Liver (tissue), 9 donors: Measurements from ENCODE around the gene ACTR2. TPM values are rescaled to one million over a fixed set of nuclear protein-coding genes. Genes with fewer than 3 reads are reported as not detected.
"Not testable (repeated sequence)": the region's sequence is repeated elsewhere in the genome, so short reads cannot be mapped to it uniquely, and the experiment has no call there.

Source experiments
- DNase-seq: peaks from one replicate; pipeline ENCODE4 v3.0.0-alpha.2; 2017; ENCODE audit warnings: low spot score
- H3K27ac ChIP-seq, 2 donors: one replicate each; pipeline ENCODE4 v1.7.0; 2013; ENCODE audit warnings: inconsistent platforms in 2 of 2, low read length in 2 of 2, control low read depth in 1 of 2, low read depth in 1 of 2, mild to moderate bottlenecking in 1 of 2
- H3K27me3 ChIP-seq, 4 donors: one replicate each; pipeline versions ENCODE4 v1.6.1 to v1.7.0; 2013; ENCODE audit warnings: low read length in 3 of 4, inconsistent platforms in 1 of 4, mild to moderate bottlenecking in 1 of 4, moderate library complexity in 1 of 4; ENCODE audit not compliant: control insufficient read depth in 4 of 4, insufficient read depth in 4 of 4
- H3K36me3 ChIP-seq, 4 donors: one replicate each; pipeline versions ENCODE4 v1.6.1 to v1.7.0; 2013; ENCODE audit warnings: low read length in 3 of 4, mild to moderate bottlenecking in 3 of 4, low read depth in 1 of 4, moderate library complexity in 1 of 4; ENCODE audit not compliant: control insufficient read depth in 4 of 4, insufficient read depth in 3 of 4
- H3K4me1 ChIP-seq, 4 donors: one replicate each; pipeline versions ENCODE4 v1.6.1 to v1.7.0; 2013; ENCODE audit warnings: low read length in 3 of 4, mild to moderate bottlenecking in 3 of 4, moderate library complexity in 1 of 4; ENCODE audit not compliant: control insufficient read depth in 4 of 4, insufficient read depth in 4 of 4
- H3K4me3 ChIP-seq, 3 donors: one replicate each; pipeline versions ENCODE4 v1.6.1 to v1.7.0; 2013; ENCODE audit warnings: low read length in 3 of 3, control low read depth in 1 of 3, low read depth in 1 of 3, mild to moderate bottlenecking in 1 of 3
- H3K9ac ChIP-seq, 2 donors: one replicate each; pipeline ENCODE4 v1.7.0; 2013; ENCODE audit warnings: low read length in 2 of 2, mild to moderate bottlenecking in 2 of 2, moderate library complexity in 2 of 2, control low read depth in 1 of 2, low read depth in 1 of 2
- H3K9me3 ChIP-seq, 4 donors: one replicate each; pipeline versions ENCODE4 v1.6.1 to v1.7.0; 2013; ENCODE audit warnings: low read length in 3 of 4; ENCODE audit not compliant: control insufficient read depth in 4 of 4
- CTCF ChIP-seq: fragments of 150-350 bp; IDR thresholded peaks from 2 replicates; pipeline ENCODE4 v1.5.1; 2017; ENCODE audit warnings: improper control_type of control experiment, low read depth, low read length; ENCODE audit not compliant: missing input control
- EGR1 ChIP-seq, 2 donors: IDR thresholded peaks; 2 replicates each; pipeline ENCODE4 v1.6.1; 2016 to 2018; ENCODE audit warnings: antibody characterized with exemption in 2 of 2, low read depth in 2 of 2
- FOXA1 ChIP-seq: IDR thresholded peaks from 2 replicates; pipeline ENCODE4 v1.6.1; 2016; ENCODE audit warnings: antibody characterized with exemption
- GABPA ChIP-seq, 2 donors: IDR thresholded peaks in 1 of 2; conservative IDR thresholded peaks in 1 of 2; 2 replicates each; pipeline ENCODE4 v1.6.1; 2016; ENCODE audit warnings: antibody characterized with exemption in 2 of 2, mild to moderate bottlenecking in 1 of 2, moderate library complexity in 1 of 2
- HNF4G ChIP-seq: IDR thresholded peaks from 2 replicates; pipeline ENCODE4 v1.6.1; 2016; ENCODE audit warnings: antibody characterized with exemption
- MAX ChIP-seq: IDR thresholded peaks from 2 replicates; pipeline ENCODE4 v1.6.1; 2016; ENCODE audit warnings: antibody characterized with exemption
- NR2F2 ChIP-seq: IDR thresholded peaks from 2 replicates; pipeline ENCODE4 v1.6.1; 2016; ENCODE audit warnings: antibody characterized with exemption
- RAD21 ChIP-seq, 2 donors: IDR thresholded peaks; 2 replicates each; pipeline ENCODE4 v1.6.1; 2016; ENCODE audit warnings: antibody characterized with exemption in 2 of 2, mild to moderate bottlenecking in 2 of 2
- REST ChIP-seq: IDR thresholded peaks from 2 replicates; pipeline ENCODE4 v1.6.1; 2016; ENCODE audit warnings: antibody characterized with exemption, mild to moderate bottlenecking
- RXRA ChIP-seq, 2 donors: IDR thresholded peaks; 2 replicates each; pipeline ENCODE4 v1.6.1; 2017 to 2018; ENCODE audit warnings: antibody characterized with exemption in 2 of 2, mild to moderate bottlenecking in 1 of 2
- TAF1 ChIP-seq: conservative IDR thresholded peaks from 2 replicates; pipeline ENCODE4 v1.6.1; 2016; ENCODE audit warnings: antibody characterized with exemption, mild to moderate bottlenecking
- YY1 ChIP-seq: IDR thresholded peaks from 2 replicates; pipeline ENCODE4 v1.6.1; 2016; ENCODE audit warnings: antibody characterized with exemption, mild to moderate bottlenecking
- WGBS: extraction: QIAGEN DNeasy Blood & Tissue Kit; methylation state at CpG from one replicate; pipeline ENCODE4 v1.1.7; 2013; 5-methylcytosine and 5-hydroxymethylcytosine counted together
- polyA plus RNA-seq, 2 donors: library from polyadenylated mRNA; stranded (reverse) in 1 of 2; unstranded in 1 of 2; fragments of 200-250 nt in 1 of 2; fragments of >200 nt in 1 of 2; fragmentation: Nextera tagmentation in 1 of 2; extraction: Ambion mirVana in 1 of 2; gene quantifications; one replicate each; pipeline versions ENCODE4 v1.2.1 to v1.2.3, GENCODE V29; 2013 to 2015
- total RNA-seq, 2 donors: library from RNA; depleted of rRNA; stranded (reverse); fragments of >200 nt; gene quantifications; one replicate each; pipeline ENCODE4 v1.2.3, GENCODE V29; 2014
- donor health status: healthy.
- donor health status: healthy.
- donor health status: healthy.
- donor health status: healthy.
- donor health status: healthy.

Gene ACTR2
- total and polyA plus RNA-seq, 4 donors, result 21.6 to 72.0 (median 45.9) TPM

GRCh38 chr2:65220432-65221131 lies 7.0 kb upstream of the ACTR2 start (continued):
- TF ChIP-seq RAD21 (IDR thresholded peaks at IDR 0.05) (no peak), CTCF (no peak)

- DNase-seq, H3K27me3 ChIP-seq, H3K4me1 ChIP-seq, H3K4me3 ChIP-seq, H3K9me3 ChIP-seq, H3K27ac ChIP-seq, H3K36me3 ChIP-seq, H3K9ac ChIP-seq: not testable (repeated sequence)
- 98% methylated on average over 8 of the region's 8 CpGs for WGBS
These were observed 6.4 kb upstream of the ACTR2 start for GRCh38 chr2:65221275-65221674.

GRCh38 chr2:65227020-65227455 lies 593 bp upstream of the ACTR2 start:
- Histone ChIP-seq H3K27me3 (no peaks in the 10 kb centered on the region), H3K27ac (peak overlapping the region; percentile 26 to 98), H3K36me3 (no peaks in the 10 kb centered on the region), H3K4me1 (peaks cover 5 to 25% (median 15%) of the 10 kb centered on the region in 4 donors), H3K9me3 (no peaks in the 10 kb centered on the region), H3K9ac (peak overlapping the region; percentile 21 to 57), H3K4me3 (peak overlapping the region; percentile 82 to 96 (median 91))
- DNase-seq, result no peak
- under 1% methylated on average over 13 of the region's 13 CpGs for WGBS
- TF ChIP-seq CTCF (no peak), NR2F2 (no peak), MAX (no peak)

GRCh38 chr2:65228263-65228750 lies 676 bp downstream of the ACTR2 start:
- WGBS, result 1% methylated on average over 16 of the region's 16 CpGs
- Histone ChIP-seq H3K27ac (peak overlapping the region; percentile 95 to 98), H3K27me3 (no peaks in the 10 kb centered on the region), H3K9ac (peak overlapping the region; percentile 57 to 89), H3K9me3 (no peaks in the 10 kb centered on the region), H3K4me1 (peaks cover 5 to 27% (median 15%) of the 10 kb centered on the region in 4 donors), H3K4me3 (peak overlapping the region; percentile 82 to 96 (median 91)), H3K36me3 (no peaks in the 10 kb centered on the region)
- no peak for DNase-seq
- no peak for TF ChIP-seq REST
- no peak for TF ChIP-seq RXRA (IDR thresholded peaks at IDR 0.05)
- no peak for TF ChIP-seq FOXA1
- TF ChIP-seq NR2F2, result no peak
- TF ChIP-seq GABPA (IDR thresholded peaks at IDR 0.05 in 1 of 2, conservative IDR thresholded peaks at IDR 0.05 in 1 of 2), result no peak
- no peak for TF ChIP-seq TAF1
- TF ChIP-seq RAD21 (IDR thresholded peaks at IDR 0.05), result no peak
- TF ChIP-seq YY1, result no peak
- TF ChIP-seq MAX, result peak; percentile 56
- peak; percentile 46 to 57 for TF ChIP-seq EGR1 (IDR thresholded peaks at IDR 0.05; ENCODE audit: low read depth in 2 of 2)
- no peak for TF ChIP-seq CTCF
- no peak for TF ChIP-seq HNF4G
